ENCODE data around the gene PLCB4.

DNA sequence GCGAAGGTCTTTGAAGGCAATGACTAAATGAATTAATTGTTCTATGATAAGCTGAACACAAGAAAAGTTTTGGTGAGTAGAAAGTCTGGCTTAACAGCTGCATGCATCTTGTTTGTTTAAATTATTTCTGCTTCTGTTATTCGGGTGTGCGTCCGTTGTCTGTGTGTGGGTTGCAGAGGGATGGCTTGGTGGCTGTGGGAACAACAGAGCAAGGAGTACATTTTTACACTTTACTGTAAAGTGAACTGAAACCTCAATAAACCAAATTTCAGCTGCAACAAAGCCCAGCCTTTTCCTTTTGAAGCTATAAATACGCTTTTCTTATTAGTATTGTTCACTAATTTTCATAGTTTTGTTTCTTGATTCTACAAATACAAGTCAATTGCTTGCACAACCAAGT, 442.0 kb downstream of the PLCB4 start:
- TF ChIP-seq POLR2AphosphoS5 (IDR thresholded peaks at IDR 0.05; ENCODE audit: insufficient read depth in 1 of 2, low read depth in 1 of 2) (no peak), POLR2A (IDR thresholded peaks at IDR 0.05) (no peak)
- TF ChIP-seq, protein P1, sequence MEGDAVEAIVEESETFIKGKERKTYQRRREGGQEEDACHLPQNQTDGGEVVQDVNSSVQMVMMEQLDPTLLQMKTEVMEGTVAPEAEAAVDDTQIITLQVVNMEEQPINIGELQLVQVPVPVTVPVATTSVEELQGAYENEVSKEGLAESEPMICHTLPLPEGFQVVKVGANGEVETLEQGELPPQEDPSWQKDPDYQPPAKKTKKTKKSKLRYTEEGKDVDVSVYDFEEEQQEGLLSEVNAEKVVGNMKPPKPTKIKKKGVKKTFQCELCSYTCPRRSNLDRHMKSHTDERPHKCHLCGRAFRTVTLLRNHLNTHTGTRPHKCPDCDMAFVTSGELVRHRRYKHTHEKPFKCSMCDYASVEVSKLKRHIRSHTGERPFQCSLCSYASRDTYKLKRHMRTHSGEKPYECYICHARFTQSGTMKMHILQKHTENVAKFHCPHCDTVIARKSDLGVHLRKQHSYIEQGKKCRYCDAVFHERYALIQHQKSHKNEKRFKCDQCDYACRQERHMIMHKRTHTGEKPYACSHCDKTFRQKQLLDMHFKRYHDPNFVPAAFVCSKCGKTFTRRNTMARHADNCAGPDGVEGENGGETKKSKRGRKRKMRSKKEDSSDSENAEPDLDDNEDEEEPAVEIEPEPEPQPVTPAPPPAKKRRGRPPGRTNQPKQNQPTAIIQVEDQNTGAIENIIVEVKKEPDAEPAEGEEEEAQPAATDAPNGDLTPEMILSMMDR (IDR thresholded peaks at IDR 0.05) = no peak

All from vagina (tissue), 2 donors.